DMS 273 (cell line): Measurements from ENCODE around the gene GALK2.

ENCODE experiments used
- DNase-seq: peaks from one replicate; lab custom pipeline; 2025; ENCODE audit not compliant: unreplicated experiment; lab: John Stamatoyannopoulos, UW

The GALK2 gene

GRCh38 chr15:49278751-49279150 lies 108.7 kb downstream of the GALK2 start:
- no peak for DNase-seq

DNA sequence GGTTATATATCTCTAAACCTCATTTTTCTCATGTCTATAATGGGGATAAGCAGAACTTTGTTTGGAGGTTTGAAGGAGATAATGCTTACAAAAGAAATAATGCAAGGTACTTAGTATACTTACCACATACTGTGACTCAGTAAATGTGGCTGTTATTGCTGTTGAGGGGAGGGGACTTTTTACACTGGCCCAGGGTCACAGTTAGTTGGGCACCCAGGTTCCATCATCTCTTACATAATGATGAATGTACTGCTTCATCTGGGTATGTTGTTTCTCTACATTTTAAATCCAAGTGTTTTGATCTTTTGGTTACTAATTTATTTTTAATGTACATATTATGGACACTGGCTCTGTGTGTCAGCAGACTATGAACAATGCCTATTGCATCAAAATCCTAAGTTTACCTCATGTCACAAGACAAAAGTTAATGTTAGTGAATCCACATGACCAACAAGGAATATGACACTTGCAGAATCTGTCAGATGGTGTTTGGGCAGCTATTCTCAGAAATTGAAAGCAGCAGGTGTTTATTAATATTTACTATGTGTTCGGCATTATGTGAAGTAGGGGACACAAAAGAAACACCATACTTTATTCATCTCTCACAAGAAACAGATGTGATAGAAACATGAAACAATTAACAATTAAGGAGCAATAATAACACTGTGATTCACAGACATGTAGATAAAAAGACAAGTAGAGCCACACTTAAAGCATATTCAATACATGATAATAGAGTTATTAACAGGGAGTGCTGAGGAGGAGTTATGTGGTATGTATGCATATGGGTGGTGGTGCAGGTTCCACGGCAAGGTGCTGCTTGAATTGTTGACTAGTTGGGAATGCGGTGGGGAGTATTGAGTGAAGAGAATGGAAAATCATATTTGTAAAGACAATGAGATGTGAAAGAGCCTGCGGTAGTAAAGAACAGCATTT lies 109.7 kb downstream of the GALK2 start:
- peak; percentile 9 for DNase-seq

GRCh38 chr15:49282366-49282765 lies 112.3 kb downstream of the GALK2 start:
- no peak for DNase-seq

DNA sequence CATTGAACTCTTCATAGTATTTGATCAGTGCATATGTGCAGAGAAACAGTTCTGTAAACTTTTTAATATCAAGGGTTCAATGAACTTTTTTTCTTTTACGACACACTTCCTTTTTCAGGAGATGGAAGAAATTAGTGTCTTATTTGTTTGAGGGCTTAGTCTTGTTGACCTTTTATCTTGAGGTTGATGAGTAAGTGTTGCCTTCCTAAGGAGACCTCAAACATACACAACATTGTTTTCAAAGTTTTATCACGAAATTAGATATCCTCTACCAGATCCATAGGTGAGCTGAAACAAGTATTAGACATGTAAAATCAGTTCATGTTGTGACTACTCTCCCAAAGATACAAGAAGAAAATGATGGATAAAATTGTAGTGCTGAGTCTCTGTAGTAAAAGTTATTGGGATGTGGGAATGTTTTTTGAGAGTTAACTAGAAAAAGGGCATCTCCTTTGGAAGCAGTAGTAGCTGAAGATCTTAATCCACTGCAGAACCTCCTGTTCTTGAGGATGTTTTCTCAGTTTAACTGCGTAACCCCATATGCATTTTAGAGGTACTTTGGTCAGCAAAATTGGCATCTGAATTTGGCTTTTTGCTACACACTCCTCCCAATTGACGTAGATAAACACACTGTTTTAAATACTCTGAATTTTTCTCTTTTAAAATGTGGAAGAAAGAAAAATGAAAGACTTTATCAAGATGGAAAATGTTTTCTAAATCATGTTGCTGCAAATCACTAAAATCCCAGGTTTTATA lies 116.8 kb downstream of the GALK2 start:
- DNase-seq = no peak

GRCh38 chr15:49287481-49287880 lies 117.4 kb downstream of the GALK2 start:
- no peak for DNase-seq

DNA sequence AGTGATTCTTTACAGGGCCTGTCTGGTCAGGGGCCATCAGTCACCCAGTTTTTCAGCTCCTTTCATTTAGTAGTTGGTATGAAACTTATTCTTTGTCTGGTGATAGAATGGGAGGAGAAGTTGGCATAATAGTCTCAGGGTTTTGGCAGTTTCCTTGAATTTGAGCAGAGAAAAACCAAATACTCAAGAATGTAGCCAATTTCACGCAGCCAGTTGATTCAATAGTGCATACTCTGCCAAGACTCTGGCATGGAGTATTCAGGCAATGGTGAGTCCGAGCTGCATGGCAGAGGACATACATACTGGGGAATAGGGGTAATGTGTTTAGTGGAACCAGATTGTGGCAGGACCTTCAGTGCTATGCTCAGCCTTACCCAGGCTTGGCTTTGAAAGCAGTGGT lies 118.3 kb downstream of the GALK2 start:
- no peak for DNase-seq

DNA sequence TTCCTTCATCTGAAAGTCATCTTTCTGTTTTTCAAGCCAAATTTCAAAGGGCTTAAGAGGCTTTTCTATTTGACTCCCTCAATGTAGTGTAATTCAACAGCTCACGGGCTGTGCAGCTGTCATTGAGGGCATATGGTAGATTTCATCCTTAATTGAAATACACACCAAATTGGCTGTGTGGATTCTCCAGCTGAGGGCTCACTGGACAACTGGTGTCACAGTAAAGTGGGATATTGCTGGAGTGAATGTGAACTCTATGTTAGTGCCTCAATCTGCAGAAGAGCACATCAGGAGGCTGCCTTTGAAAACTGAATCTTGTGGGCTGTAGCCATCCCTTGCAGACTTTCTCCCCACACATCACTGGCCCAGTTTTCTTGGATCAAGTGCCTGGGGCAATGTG lies 120.1 kb downstream of the GALK2 start:
- peak; percentile 28 for DNase-seq

GRCh38 chr15:49293941-49294340 lies 123.9 kb downstream of the GALK2 start:
- no peak for DNase-seq

GRCh38 chr15:49296258-49296657 lies 126.2 kb downstream of the GALK2 start:
- DNase-seq = no peak

DNA sequence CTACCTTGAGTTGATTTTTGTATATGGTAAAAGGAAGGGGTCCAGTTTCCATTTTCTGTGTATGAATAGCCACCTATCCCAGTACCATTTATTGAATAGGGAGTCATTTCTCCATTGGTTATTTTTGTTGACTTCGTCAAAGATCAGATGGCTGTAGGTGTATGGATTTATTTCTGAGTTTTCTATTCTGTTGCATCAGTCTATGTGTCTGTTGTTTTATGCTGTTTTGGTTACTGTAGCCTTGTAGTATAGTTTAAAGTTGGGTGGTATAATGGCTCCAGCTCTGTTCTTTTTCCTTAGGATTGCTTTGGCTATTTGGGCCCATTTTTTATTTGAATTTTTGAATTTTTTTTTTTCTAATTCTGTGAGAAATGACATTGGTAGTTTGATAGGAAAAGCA lies 127.5 kb downstream of the GALK2 start:
- DNase-seq = no peak

DNA sequence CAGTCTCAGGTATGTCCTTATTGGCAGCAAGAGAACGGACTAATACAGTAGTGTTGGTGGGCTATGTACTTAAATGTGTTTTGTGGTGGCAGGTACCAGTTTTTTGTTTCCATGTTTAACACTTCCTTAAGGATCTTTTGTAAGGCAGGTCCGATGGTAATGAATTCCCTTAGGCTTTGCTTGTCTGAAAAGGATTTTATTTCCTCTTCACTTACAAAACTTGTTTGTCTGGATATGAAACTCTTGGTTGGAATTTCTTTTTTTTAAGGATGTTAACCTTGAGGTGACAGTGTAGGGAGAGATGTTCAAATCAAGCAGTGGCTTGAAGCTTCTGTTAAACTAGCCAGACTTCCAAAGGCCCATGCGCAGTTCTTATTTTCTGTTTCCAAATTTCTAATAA lies 130.8 kb downstream of the GALK2 start:
- no peak for DNase-seq

DNA sequence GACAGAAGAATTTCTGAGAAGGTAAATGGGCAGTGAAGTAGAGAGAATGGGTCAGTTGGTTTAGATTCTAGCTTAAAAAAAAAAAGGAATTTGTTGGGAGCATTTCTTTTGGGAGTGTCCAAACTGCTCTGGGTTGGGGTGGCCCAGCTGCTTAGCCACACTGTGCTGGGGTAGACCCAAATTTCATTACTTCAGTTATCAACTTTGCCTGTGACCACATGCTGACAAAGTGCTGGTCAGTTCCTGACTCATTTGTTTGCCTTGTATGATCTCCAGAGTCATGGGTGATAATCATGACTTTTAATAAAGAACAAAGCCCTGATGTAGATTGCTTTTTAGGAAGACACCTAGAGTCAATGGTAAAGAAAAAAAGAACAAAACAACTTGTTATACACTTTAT lies 131.5 kb downstream of the GALK2 start:
- DNase-seq = no peak

- DNase-seq = no peak
Measured at GRCh38 chr15:49303003-49303402, 133.0 kb downstream of the GALK2 start.

- DNase-seq = no peak
Measured at GRCh38 chr15:49306551-49306950, 136.5 kb downstream of the GALK2 start.

- peak; percentile 62 for DNase-seq
Measured at GRCh38 chr15:49308686-49309085, 138.6 kb downstream of the GALK2 start.

DNA sequence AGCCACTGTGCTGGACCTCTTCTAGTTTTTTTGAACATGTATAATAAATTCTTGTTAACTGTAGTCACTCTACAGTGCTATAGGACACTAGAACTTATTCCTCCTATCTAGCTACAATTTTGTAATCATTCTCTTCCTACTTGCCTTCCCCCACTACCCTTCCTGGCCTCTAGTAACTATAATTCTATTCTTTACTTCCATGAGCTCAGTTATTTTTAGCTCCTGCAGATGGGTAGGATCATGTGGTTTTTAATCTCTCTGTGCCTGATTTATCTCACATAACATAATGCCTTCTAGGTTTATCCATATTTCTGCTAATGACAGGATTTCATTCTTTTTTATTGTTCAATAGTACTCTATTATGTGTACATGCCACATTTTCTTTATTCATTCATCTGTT lies 139.8 kb downstream of the GALK2 start:
- no peak for DNase-seq

DNA sequence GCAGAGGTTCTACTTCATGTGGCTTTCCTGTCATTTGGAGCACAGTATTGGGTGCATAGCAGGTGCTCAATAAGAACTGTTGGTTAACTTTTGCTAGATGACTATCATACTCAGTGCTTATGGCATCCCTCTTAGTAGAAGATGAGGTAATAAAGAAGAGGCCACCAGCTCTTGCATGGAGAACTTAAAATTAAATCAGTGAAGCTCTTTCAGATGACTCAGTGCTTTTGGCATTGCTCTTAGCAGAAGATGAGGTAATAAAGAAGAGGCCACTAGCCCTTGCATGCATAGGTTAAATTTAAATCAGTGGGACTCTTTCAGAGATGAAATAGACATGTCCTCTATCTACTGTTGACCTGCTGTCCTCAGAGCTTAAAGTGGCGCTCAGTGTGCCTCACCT lies 143.6 kb downstream of the GALK2 start:
- peak; percentile 2 for DNase-seq

DNA sequence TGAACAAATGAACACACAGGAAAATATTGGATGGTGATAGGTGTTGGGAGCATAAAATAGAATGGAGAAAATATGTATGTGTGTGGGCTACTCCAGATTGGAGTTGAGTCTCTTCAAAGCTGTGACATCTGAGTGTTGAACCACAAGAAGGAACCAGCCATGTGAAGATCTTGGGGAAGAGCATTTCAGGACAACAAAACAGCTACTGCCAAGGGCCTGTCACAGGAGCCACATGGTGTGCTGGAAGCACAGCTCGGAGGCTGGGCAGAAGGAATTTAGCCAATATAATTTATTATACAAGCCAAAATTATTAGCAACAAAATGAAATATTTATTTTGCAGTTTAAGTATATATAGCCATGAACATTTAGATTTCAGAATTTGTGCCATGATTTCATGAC lies 144.7 kb downstream of the GALK2 start:
- DNase-seq = no peak

- DNase-seq = peak; percentile 6
Measured at GRCh38 chr15:49315391-49315823, 145.4 kb downstream of the GALK2 start.

GRCh38 chr15:49320351-49320750 lies 150.3 kb downstream of the GALK2 start:
- DNase-seq = no peak

DNA sequence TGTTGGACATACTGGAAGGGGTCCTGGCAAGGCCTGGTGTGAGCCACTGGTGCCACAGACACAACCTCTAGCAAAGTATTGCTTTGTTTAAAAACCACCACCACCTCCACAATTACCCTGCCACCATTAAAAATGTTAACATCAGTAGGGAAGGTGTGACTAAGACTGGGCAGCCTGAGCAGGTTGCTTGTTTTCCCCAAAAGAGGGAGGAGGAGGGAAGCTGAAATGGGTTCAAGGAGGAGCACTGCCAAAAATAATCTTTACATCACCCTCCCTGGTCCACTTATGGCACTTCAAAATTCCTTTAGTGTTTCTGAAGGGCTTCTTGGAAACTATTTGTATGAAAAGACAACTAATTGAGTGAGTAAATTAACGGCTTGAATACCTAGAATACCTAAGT lies 153.2 kb downstream of the GALK2 start:
- no peak for DNase-seq

DNA sequence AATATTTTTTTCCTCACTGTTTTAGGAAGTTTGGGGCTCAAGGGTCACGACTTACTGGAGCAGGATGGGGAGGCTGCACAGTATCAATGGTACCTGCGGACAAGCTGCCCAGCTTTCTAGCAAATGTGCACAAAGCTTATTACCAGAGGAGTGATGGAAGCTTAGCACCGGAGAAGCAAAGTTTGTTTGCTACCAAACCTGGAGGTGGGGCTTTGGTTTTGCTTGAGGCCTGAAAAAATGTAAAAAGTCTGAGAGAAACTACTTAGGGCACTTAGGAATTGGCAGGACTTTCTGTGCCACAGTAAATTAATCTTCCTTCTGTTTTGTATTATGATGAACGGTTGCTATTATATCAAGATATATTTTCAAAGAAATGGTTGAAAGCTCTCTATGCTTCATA lies 157.9 kb downstream of the GALK2 start:
- no peak for DNase-seq
